ENCODE results near the gene REEP5. TPM values are rescaled to one million over a fixed set of nuclear protein-coding genes. Genes with fewer than 3 reads are reported as not detected.
A peak's percentile ranks its signal among the peaks of the same experiment; 100 is the strongest.

REEP5 gene
- total and polyA plus RNA-seq, 8 donors: 18.8 to 102 (median 40.4) TPM

DNA sequence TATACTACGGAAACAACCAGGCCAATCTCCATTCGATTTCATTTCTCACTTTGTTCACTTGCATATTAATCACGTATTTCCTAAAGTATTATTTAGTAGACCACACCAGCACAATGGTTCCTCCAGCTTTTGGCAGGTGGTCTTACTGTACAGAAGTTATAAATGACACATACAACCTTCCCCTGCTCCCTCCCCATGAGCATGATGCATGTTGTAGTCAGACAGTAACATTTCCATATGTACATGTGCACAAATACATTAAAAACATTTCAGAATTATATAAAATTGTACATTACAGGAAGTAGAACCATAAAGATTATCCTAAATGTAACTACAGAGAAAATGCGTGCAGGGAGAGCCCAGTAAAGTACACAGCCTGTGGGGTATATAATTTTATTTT is 43.9 kb downstream of the REEP5 start:
- DNase-seq: no peak
- peak overlapping the region in 1 of 5 donors; percentile 10 for H3K27ac ChIP-seq
- TF ChIP-seq EP300 (IDR thresholded peaks at IDR 0.05) (no peak), POLR2A (IDR thresholded peaks at IDR 0.05) (no peak), POLR2AphosphoS5 (IDR thresholded peaks at IDR 0.05) (no peak)
- TF ChIP-seq, protein P1, sequence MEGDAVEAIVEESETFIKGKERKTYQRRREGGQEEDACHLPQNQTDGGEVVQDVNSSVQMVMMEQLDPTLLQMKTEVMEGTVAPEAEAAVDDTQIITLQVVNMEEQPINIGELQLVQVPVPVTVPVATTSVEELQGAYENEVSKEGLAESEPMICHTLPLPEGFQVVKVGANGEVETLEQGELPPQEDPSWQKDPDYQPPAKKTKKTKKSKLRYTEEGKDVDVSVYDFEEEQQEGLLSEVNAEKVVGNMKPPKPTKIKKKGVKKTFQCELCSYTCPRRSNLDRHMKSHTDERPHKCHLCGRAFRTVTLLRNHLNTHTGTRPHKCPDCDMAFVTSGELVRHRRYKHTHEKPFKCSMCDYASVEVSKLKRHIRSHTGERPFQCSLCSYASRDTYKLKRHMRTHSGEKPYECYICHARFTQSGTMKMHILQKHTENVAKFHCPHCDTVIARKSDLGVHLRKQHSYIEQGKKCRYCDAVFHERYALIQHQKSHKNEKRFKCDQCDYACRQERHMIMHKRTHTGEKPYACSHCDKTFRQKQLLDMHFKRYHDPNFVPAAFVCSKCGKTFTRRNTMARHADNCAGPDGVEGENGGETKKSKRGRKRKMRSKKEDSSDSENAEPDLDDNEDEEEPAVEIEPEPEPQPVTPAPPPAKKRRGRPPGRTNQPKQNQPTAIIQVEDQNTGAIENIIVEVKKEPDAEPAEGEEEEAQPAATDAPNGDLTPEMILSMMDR (IDR thresholded peaks at IDR 0.05): no peak
- H3K4me3 ChIP-seq: no peak overlapping the region
- no peaks in the 10 kb centered on the region for H3K9me3 ChIP-seq
- peaks cover 0 to 23% (median 8%) of the 10 kb centered on the region in 4 donors for H3K4me1 ChIP-seq
- H3K36me3 ChIP-seq: peaks cover 15 to 89% (median 76%) of the 10 kb centered on the region in 4 donors
- 63 to 87% (median 71%) methylated on average over 4 of the region's 4 CpGs for WGBS, 5 donors
- no peaks in the 10 kb centered on the region for H3K27me3 ChIP-seq
- intact Hi-C loops (cut with DNase I; ENCODE audit: low total_unique reads): no loop called here

DNA sequence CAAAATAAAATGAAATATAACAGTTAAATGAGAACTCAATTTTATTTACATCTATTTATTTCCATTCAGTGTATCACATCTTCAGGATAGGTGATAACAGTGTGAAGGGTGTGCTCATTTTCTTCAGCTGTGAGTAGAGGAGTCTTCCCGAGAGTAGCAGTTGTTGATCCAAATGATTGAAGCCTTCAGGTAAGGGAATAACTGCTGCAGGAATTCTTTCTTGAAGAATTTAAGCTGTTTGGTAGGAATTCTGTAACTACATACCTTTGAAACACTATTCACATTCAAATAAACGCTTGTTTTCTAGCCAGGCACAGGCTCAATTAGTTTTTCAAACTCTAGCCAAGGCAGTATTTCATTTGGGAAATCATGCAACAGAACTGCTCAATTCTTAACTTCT is 45.7 kb downstream of the REEP5 start:
- TF ChIP-seq POLR2A (IDR thresholded peaks at IDR 0.05) (no peak), POLR2AphosphoS5 (IDR thresholded peaks at IDR 0.05) (no peak), EP300 (IDR thresholded peaks at IDR 0.05) (no peak)
- TF ChIP-seq, protein P1 (IDR thresholded peaks at IDR 0.05): no peak
- intact Hi-C loops (cut with DNase I; ENCODE audit: low total_unique reads): no loop called here
- WGBS, 5 donors: 51 to 72% (median 64%) methylated on average over 2 of the region's 2 CpGs

DNA sequence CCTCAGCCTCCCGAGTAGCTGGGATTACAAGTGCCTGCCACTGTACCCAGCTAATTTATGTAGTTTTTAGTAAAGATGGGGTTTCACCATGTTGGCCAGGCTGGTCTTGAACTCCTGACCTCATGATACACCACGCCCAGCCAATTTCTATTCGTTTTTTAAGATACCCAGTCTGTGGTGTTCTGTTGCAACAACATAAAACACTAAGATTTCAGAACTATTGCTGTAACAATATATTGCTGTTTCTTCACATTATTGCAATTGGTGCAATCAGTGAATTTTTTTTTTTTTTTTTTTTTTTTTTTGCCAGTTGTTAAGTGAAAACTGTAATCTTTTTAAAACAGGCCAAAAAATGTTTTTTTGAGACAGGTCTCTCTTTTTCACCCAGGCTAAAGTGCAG is 51.1 kb downstream of the REEP5 start:
- intact Hi-C loops (cut with DNase I; ENCODE audit: low total_unique reads): no loop called here
- WGBS, 5 donors: 45 to 82% (median 61%) methylated on average over 3 of the region's 3 CpGs
- Histone ChIP-seq H3K9me3 (no peaks in the 10 kb centered on the region), H3K4me1 (no peaks in the 10 kb centered on the region), H3K27me3 (no peaks in the 10 kb centered on the region), H3K4me3 (no peak overlapping the region), H3K27ac (no peak overlapping the region), H3K36me3 (peaks cover 12 to 82% (median 72%) of the 10 kb centered on the region in 4 donors)
- TF ChIP-seq, protein P1 (IDR thresholded peaks at IDR 0.05): no peak
- TF ChIP-seq EP300 (IDR thresholded peaks at IDR 0.05) (no peak), POLR2AphosphoS5 (IDR thresholded peaks at IDR 0.05) (no peak), POLR2A (IDR thresholded peaks at IDR 0.05) (no peak)
- DNase-seq: no peak

More for the DNA sequence above, 45.7 kb downstream of the REEP5 start:
- H3K4me1 ChIP-seq: peaks cover 0 to 23% (median 8%) of the 10 kb centered on the region in 4 donors
- H3K4me3 ChIP-seq: no peak overlapping the region
- H3K27me3 ChIP-seq: no peaks in the 10 kb centered on the region
- H3K27ac ChIP-seq: no peak overlapping the region
- H3K36me3 ChIP-seq: peaks cover 12 to 77% (median 63%) of the 10 kb centered on the region in 4 donors
- no peaks in the 10 kb centered on the region for H3K9me3 ChIP-seq
- DNase-seq: no peak

DNA sequence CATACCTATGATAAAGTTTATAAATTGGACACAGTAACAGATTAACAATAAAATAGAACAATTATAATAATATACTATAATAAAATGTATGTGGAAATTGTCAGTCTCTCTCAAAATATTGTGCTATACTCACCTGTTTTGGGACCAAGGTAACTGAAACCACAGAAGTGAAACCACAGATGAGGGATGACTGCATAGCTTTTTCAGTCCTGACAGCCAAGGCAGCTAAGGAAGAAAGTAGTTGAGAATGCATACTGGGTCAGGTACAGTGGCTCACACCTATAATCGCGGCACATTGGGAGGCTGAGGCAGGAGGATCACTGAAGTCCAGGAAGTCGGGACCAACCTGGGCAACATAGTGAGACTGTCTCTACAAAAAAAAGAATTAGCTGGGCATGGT is 52.1 kb downstream of the REEP5 start:
- intact Hi-C loops (cut with DNase I; ENCODE audit: low total_unique reads): no loop called here

More for the DNA sequence above, 52.1 kb downstream of the REEP5 start:
- Histone ChIP-seq H3K27ac (no peak overlapping the region), H3K36me3 (peaks cover 21 to 82% (median 73%) of the 10 kb centered on the region in 4 donors), H3K4me1 (no peaks in the 10 kb centered on the region), H3K4me3 (no peak overlapping the region), H3K9me3 (no peaks in the 10 kb centered on the region), H3K27me3 (no peaks in the 10 kb centered on the region)
- WGBS, 5 donors: 90 to 100% (median 96%) methylated on average over 3 of the region's 3 CpGs
- no peak for DNase-seq
- TF ChIP-seq EP300 (IDR thresholded peaks at IDR 0.05) (no peak), POLR2AphosphoS5 (IDR thresholded peaks at IDR 0.05) (no peak), POLR2A (IDR thresholded peaks at IDR 0.05) (no peak)
- TF ChIP-seq, protein P1 (IDR thresholded peaks at IDR 0.05): no peak

Measured in stomach (tissue), 9 donors.